Lower leg skin (tissue), 3 donors: ENCODE results near the gene VPS33A.

Source experiments
- POLR2A ChIP-seq, 2 donors: fragments of 450-650 bp; IDR thresholded peaks; one replicate each; pipeline ENCODE4 v1.6.1; 2016 to 2017; ENCODE audit warnings: antibody characterized with exemption in 2 of 2, mild to moderate bottlenecking in 1 of 2, moderate library complexity in 1 of 2
- TF ChIP-seq, protein P1 (sequence below), 3 donors: fragments of 450-650 bp; IDR thresholded peaks; one replicate each; pipeline ENCODE4 v1.5.1; 2016; ENCODE audit warnings: antibody characterized with exemption in 3 of 3, mild to moderate bottlenecking in 3 of 3, moderate library complexity in 2 of 3

- TF ChIP-seq, protein P1, sequence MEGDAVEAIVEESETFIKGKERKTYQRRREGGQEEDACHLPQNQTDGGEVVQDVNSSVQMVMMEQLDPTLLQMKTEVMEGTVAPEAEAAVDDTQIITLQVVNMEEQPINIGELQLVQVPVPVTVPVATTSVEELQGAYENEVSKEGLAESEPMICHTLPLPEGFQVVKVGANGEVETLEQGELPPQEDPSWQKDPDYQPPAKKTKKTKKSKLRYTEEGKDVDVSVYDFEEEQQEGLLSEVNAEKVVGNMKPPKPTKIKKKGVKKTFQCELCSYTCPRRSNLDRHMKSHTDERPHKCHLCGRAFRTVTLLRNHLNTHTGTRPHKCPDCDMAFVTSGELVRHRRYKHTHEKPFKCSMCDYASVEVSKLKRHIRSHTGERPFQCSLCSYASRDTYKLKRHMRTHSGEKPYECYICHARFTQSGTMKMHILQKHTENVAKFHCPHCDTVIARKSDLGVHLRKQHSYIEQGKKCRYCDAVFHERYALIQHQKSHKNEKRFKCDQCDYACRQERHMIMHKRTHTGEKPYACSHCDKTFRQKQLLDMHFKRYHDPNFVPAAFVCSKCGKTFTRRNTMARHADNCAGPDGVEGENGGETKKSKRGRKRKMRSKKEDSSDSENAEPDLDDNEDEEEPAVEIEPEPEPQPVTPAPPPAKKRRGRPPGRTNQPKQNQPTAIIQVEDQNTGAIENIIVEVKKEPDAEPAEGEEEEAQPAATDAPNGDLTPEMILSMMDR (IDR thresholded peaks at IDR 0.05), result no peak
- TF ChIP-seq POLR2A (IDR thresholded peaks at IDR 0.05), result no peak
Observed at GRCh38 chr12:122228092-122228491, 38.2 kb downstream of the VPS33A start.
